A204.1 (cell line): ENCODE results near the gene PSME1.

ENCODE experiments used
- FAIRE-seq: peaks from 2 replicates; lab custom pipeline; 2012; peaks lifted over from hg19 to GRCh38; lab: Jason Lieb, UNC

The PSME1 gene

DNA sequence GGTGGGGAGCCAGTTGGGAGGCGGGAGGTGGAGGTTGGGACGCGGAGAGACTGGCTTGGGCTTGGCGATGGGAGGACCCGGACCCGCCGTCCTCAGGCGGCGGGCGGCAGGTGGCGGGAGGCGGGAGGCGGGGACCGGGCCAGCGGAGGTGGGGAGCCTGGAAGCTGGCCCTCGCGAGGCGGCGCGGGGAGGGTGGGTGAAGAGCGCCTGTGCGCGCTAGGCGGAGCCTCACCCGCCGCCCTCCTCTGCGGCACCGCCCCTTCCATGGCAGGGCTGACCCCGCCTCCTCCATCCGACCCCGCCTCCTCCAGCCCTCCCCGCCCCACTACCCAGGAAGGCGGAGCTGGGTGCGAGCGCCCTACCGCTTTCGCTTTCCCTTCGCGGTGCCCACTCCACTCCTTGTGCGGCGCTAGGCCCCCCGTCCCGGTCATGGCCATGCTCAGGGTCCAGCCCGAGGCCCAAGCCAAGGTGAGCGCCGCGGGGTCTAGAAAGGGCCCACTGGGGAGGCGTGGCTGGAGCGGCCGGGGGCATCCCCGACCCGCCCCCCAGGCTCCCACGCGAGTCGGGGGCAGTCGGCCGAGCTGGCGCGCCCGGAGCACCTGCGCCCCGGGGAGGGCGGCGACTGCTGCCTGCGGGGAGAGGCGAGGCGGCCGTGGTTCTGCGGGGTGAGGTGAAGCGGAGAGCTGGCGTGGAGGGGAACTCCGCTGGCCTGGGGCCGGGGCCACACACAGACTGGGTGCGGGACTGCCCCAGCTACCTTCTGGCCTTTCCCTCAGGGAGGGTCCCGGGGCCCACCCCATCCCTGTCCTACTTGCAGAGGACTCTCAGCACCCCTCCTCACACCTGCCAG is at the start of gene PSME1:
Gene PSME1, plus strand, starts transcription at position 361 of the 850 bp plus-strand sequence. Its CDS starts 69 bp downstream, at position 430.
- no peak for FAIRE-seq

DNA sequence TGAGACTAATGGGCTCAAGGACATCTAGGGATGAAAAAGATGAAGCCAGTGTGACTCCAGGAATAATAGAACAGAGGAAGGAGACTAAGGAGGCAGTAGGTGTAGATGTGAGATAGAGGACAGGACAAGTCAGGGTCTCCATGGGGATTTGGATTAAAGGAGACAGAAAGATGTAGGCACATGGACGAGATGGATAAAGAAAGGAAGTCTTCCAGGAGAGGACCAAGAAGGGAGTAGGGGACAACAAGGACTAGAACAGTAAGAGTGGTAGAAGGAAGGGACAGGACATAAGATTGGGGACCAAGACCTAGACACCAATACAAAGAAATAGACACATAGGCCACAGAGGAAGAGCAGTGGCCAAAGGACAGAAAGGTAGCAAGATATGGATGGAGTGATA is 49.0 kb upstream of the PSME1 start:
- no peak for FAIRE-seq

DNA sequence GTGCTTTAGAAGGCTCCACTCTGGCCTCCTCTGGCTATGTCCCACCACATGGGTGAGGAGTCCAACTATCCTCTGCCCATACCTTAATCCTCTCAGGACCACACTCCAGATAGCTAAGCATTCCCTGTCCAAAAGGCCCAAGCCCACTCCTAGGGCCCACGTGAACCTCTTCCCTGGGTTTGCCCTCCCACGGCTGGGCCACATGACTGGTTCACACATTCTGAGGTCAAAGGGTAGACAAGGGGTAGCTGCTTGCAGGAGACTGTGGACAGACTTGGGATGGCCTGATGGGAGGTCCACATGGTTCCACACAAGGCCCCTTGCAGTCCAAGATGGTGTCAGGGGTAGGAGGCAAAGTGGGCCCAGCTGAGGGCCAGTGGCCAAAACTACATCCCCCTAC is 47.9 kb upstream of the PSME1 start:
- FAIRE-seq = no peak

DNA sequence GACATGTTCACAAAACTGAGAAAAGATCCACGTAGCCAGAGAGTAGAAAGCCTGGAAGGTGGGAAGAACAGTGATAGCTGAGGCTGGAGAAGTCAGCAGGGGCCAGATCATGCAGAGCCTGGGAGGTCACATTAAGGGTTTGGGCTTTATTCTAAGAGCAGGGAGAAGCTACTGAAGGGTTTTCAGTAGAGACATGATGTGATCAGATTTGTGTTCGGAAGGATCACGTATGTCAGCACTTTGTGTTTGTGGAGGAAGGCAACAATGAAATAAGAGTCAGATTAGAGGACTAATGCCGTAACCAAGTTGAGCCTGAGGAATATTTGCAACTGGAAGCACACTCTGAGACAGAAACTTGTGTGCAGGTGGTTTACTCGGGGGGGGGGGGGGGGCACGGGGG is 46.1 kb upstream of the PSME1 start:
- FAIRE-seq = no peak

DNA sequence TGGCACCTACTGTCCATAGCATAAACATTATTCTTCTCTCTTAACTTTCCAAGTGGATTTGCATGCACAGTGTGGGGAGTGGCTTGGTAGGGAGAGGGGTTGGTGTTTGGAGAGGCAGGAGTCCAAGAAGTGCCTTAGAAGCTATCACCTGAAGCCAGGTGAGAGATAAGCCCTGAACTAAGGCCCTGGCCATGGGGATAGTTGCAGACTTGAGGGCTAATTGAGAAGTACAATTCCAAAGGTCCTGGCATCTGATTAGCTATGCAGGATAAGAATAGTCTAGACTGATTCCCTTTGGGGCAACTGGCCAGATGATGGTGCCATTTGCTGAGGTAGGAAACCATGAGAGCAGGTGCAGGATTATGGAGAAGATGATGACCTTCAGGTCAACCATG is 43.9 kb upstream of the PSME1 start:
- no peak for FAIRE-seq

DNA sequence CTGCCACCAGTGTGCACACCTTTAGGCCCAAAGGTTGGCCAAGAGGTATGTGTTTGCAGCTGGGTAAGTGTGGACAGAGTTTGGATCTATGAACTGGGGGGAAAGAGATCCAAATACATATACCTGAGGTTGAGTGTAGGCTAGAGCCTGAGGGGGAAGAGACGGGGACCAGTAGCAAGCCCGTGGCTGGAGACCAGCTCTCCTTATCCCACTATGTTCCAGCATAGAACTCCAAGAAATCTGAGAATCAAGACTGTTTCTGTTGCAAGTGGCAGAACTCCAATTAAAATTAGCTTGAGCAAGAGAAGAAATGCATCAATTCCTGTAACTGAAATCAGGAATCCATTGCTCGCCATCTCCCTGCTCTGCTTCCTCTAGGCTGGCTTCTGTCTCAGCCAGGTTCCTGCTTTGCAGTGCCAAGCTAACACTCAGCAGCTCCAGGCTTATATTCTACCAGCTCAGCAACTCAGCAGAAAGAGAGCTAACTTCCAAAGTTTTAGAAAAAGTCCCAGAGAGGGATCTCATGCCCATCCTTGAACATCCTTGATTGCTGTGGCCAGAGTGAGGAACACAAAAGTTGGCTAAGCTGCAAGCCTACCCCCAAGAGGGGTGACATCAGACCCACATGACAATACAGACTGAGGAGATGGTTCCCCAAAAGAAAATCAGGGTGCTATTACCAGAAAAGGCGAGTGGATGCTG is 43.3 kb upstream of the PSME1 start:
- FAIRE-seq = no peak

DNA sequence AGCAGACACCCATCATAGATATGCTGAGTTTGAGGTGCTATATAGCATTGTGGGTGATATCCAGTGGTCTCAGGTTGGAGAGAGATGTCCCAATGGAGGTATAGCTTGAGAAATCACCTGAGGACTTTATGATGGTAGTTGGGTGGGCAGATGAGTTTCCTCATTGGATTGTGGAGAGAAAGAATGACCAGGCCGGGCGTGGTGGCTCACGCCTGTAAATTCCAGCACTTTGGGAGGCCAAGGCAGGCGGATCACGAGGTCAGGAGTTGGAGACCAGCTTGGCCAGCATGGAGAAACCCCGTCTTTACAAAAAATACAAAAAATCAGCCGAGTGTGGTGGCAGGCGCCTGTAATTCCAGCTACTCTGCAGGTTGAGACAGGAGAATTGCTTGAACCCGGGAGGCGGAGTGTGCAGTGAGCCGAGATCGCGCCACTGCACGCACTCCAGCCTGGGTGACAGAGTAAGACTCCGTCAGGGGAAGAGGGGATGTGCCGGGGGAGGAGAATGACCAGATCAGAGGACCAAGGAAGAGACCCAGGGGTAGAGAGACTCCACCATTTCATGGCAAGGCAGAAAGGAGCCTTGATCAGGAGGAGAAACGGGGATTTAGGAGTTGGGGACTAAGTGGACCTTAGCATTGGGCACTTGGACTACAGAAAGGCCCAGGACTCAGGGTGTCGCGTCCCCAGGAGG is 42.6 kb upstream of the PSME1 start:
- no peak for FAIRE-seq

DNA sequence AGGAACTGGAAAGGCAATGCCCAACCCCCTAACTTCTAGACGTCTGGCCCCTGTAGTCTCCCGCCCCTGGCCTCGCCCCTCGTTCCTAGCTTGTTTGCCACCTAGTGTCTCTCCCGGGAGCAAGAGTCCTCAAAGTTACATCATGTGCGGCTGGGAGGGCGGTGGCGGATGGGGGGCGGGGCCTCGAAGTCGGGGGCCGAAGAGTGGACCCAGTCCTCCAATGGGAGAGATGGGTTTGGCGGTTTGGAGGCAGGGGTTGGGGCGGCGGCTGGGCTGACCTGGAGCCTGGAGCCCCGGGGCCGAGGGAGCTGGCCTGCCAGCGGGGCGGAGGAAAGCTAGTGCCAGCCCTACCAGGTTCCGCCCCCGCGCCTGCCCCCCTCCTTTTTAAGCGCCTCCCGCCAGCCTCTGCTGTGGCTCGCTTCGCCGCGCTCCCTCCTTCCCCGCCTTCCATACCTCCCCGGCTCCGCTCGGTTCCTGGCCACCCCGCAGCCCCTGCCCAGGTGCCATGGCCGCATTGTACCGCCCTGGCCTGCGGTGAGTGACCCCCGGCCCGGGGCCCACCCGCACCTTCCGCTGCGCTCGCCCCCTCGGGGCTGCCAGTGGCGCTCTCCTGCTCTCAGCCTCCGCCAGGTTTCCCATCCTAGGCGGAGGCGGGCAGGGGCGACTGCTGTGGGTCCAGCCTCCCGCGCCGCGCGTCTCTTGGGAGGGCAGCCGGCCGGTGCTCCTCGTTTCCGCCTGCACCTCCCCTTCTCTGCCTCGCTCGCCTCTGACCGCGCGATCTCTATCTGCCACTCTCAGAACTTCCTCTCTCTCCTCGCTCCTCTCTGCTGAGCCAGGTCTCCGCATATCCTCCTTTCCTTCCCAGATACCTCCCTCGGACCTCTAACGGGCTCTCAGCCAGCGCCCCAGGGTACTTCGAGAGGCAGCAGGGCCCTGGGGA is 41.8 kb upstream of the PSME1 start, which contains the start of gene PCK2:
Gene PCK2, plus strand, starts transcription at position 411 of the 940 bp plus-strand sequence. Its CDS starts 95 bp downstream, at position 506.
- FAIRE-seq = no peak

DNA sequence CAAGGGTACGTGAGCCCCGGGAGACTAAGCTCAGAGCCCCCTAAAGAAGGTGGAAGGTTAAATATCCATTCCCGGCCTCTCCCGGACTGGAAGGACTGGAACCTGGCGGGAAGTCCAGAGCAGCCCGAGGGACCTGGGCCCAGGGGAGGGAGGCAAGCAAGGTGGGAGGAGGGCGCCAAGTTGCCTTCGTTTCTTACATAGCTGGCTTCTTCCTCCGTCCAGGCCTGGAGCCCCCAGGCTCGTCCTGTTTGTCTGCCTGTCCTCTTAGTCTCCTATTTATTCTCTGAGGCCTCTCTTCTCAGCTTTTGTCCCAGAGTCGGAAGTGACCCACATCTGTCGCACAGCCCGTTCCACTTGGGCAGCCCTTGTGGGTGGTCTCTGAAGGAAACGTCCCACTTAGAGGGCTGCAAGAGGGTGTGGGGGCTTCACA is 41.1 kb upstream of the PSME1 start:
- no peak for FAIRE-seq

DNA sequence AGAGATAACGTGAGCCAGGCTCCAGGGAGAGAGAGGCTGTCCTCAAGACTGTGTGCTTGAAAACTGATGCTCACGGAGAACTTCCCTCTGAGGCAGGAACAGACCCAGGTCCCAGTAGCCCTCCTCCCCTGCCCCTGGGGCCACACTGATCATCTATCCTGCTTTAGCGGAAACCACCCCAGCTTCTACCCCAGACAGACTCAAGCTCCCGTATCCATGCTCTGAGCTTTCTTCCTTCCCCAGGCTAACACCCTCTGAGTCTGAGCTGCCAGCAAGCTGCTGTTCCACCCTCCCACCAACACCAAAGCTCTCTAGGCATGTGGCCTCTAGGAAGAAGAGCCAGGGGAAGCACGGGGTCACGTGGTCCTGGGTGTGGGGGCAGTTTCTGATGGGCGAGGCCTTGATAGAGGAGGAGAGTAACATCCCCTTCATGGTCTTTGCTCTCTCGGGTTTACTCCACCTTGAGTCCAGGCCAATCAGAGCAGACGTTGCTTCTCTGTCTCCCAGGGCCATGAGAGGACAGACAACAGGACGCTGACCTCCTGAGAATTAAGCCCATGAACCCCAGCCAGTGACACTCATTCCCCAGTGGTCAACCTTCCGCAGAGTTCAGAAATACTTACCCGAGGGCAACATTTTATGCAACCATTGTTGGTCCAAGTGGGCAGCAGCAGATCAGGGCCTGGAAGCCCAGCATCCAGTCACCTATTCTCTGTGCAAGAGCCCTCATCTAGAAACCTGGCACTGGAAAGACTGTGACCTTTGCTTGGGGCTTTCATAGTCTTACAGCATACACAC is 40.5 kb upstream of the PSME1 start:
- no peak for FAIRE-seq

DNA sequence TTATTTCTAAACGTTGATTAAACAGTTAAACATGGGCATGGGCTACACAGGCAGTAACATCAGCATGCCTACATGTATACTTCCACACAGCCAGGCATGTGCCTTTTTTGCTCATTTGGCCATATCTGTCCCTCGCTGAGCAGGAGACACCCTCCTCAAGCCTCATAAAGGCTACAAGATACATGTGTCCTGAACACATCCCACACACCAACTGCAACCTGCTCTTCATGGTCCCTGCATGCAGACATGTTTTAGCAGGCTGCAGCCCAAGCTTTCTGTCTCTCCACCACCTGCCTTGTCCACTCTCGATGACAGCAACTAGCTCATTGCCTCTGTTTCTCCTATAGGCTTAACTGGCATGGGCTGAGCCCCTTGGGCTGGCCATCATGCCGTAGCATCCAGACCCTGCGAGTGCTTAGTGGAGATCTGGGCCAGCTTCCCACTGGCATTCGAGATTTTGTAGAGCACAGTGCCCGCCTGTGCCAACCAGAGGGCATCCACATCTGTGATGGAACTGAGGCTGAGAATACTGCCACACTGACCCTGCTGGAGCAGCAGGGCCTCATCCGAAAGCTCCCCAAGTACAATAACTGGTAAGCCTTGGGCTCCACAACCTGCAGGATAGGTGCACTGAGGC is 39.3 kb upstream of the PSME1 start:
- no peak for FAIRE-seq

DNA sequence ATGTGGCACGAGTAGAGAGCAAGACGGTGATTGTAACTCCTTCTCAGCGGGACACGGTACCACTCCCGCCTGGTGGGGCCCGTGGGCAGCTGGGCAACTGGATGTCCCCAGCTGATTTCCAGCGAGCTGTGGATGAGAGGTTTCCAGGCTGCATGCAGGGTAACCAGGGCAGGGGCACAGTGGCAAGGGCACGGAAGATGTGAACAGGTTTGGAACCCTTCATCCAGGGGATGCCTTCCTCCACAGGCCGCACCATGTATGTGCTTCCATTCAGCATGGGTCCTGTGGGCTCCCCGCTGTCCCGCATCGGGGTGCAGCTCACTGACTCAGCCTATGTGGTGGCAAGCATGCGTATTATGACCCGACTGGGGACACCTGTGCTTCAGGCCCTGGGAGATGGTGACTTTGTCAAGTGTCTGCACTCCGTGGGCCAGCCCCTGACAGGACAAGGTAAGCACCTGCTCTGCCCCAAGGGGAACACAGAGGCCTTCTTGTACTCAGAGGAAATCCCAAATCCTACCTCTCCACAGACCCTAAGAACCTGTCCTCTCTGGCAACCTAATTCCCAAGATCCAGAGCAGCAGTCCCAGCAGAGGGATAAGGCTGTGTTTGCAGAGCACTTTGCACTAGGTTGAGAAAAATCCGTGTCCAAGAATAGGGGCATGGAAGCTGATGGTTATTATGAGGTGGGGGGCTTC is 37.6 kb upstream of the PSME1 start:
- no peak for FAIRE-seq

DNA sequence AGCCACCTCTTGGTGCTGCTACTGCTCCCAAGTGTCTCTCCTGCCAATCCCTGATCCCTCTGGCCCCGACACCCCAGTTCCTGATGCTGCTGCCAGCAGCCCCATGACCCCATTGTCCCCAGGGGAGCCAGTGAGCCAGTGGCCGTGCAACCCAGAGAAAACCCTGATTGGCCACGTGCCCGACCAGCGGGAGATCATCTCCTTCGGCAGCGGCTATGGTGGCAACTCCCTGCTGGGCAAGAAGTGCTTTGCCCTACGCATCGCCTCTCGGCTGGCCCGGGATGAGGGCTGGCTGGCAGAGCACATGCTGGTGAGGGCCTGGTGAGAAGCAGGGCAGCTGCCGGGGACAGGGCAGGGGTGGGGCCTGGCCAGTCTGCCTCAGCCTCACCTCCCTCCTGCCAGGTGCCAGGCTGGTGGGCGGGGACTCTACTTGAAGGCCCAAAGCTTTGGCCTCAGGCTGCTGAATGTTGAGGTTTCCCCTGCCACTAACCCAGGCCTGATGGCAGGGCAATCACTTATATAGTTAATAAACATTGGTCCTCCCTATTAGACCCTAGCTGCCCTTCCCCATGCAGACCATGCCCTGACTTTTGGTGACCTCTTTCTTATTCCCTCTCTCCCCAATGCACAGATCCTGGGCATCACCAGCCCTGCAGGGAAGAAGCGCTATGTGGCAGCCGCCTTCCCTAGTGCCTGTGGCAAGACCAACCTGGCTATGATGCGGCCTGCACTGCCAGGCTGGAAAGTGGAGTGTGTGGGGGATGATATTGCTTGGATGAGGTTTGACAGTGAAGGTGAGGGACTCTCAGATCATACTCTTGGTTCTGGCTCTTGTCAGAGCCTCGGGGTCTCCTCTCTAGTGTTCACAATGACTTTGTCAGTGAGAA is 36.8 kb upstream of the PSME1 start:
- FAIRE-seq = no peak

DNA sequence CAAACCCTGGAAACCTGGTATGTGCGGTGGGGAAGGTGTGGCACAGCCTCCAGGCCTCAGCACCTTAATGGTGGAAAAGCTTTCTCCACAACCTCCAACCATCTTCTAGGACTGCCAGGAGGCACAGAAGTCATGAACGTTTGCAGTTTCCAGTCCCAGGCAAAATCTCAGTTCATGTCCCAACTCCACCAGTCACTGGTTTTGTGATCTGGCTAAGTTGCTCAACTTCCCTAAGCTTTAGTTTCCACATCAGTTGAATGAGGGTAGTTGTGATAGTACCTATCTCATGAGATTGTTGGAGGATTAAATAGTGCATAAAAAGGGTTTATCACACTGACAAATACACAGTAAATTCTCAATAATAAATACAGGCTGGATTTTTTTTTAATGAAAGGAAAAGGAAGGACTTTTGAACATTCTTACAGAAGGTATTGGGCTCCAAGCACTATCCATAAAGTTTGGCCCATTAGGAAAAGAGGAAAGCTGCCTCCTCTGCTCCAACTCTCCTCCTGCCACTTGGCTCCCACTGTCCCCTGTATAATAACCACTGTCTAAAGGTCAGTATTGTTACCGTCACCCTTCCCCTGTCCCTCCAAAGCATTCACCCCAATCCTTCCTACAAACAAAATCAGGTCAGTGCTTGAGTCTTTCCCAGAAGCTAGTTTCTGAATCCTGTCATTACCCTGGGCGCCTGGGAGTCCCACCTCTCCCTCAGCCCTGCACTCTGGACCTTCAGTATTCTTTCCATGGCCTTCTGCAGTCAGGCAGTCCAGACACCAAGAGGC is 35.6 kb upstream of the PSME1 start:
- no peak for FAIRE-seq

DNA sequence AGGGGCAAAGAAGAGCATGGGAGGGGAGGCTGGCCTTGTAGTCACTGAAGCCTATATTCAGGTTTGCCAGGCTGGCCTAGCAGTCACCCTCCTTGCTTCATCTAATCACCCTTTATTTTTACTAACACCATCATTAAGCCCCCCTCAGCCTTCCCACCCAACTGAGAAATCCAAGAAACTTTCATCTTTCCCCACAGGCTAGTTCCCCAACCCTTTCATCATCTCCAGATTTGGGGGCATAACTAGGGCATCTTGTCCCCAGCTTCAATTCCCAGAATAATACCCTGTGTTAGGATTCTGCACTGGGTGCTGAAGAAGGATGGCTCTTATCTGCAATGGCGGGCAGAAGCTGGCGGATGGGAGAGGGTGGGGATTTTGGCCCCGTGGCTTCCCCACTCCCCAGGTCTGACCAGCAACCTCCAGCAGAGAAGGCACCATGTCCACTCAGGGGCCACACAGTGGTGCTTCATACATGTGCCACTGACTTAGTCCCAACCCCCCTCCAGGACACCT is 35.0 kb upstream of the PSME1 start:
- FAIRE-seq = no peak

DNA sequence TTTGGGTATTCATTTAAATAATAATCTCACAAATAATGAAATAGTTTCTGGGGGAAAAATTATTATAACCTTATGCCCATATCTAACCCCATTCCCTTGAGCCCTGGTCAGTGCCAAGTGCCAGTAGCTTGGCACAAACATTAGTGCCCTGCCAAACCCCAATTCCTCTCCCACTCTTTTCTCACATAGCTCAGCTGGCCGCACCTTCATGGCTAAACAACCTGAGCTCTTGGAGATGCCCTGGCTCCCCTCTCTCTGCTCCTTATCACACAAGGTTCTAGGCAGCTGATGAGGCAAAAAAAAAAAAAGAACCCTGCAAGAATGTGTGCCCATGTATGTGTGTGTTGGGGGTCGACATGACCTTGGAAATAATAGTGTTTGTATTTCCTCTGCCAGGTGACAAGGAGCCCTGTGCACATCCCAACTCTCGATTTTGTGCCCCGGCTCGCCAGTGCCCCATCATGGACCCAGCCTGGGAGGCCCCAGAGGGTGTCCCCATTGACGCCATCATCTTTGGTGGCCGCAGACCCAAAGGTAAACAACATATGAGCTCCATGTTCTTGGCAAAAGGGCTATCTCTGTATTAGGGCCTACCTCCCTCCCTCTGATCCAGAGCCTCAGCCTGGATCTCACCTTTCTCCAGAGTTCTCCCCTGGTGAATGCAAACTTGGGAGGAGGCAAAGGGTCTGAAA is 33.5 kb upstream of the PSME1 start:
- no peak for FAIRE-seq

DNA sequence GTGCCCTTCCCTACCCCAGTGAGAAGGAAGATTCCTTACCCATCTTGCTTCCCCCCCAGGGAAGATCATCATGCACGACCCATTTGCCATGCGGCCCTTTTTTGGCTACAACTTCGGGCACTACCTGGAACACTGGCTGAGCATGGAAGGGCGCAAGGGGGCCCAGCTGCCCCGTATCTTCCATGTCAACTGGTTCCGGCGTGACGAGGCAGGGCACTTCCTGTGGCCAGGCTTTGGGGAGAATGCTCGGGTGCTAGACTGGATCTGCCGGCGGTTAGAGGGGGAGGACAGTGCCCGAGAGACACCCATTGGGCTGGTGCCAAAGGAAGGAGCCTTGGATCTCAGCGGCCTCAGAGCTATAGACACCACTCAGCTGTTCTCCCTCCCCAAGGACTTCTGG is 32.5 kb upstream of the PSME1 start:
- FAIRE-seq = no peak
